Smooth muscle cell (in vitro differentiated cells): ENCODE measurements around the gene BABAM2. TPM values are rescaled to one million over a fixed set of nuclear protein-coding genes. Genes with fewer than 3 reads are reported as not detected.

Source experiments
- DNase-seq: peaks from one replicate; lab custom pipeline; 2025; ENCODE audit not compliant: unreplicated experiment; lab: John Stamatoyannopoulos, UW
- H2AFZ ChIP-seq: fragments of 200-600 bp; sonication (generic); 2 replicates; pipeline ENCODE4 v1.6.0; 2016; ENCODE audit warnings: antibody characterized with exemption, low read depth, mild to moderate bottlenecking
- H3F3A ChIP-seq: fragments of 200-600 bp; sonication (generic); 2 replicates; pipeline ENCODE4 v1.6.0; 2017; ENCODE audit warnings: antibody characterized with exemption, low read depth
- H3K27ac ChIP-seq: fragments of 200-600 bp; sonication (generic); 2 replicates; pipeline ENCODE4 v1.5.1; 2016; ENCODE audit warnings: low read depth, mild to moderate bottlenecking
- H3K27me3 ChIP-seq: fragments of 200-600 bp; sonication (generic); 2 replicates; pipeline ENCODE4 v1.6.1; 2016; ENCODE audit warnings: low read depth, mild to moderate bottlenecking
- H3K36me3 ChIP-seq: fragments of 200-600 bp; sonication (generic); 2 replicates; pipeline ENCODE4 v1.5.1; 2016; ENCODE audit warnings: low read depth
- H3K4me1 ChIP-seq: fragments of 200-600 bp; sonication (generic); 2 replicates; pipeline ENCODE4 v1.5.1; 2016; ENCODE audit warnings: low read depth
- H3K4me2 ChIP-seq: fragments of 200-600 bp; sonication (generic); 2 replicates; pipeline ENCODE4 v1.6.0; 2016; ENCODE audit warnings: mild to moderate bottlenecking
- H3K4me3 ChIP-seq: fragments of 200-600 bp; sonication (generic); 2 replicates; pipeline ENCODE4 v1.5.1; 2016; ENCODE audit warnings: mild to moderate bottlenecking
- H3K79me2 ChIP-seq: fragments of 200-600 bp; sonication (generic); 2 replicates; pipeline ENCODE4 v1.6.0; 2016; ENCODE audit warnings: low read depth, mild to moderate bottlenecking
- H3K9ac ChIP-seq: fragments of 200-600 bp; sonication (generic); 2 replicates; pipeline ENCODE4 v1.6.0; 2016; ENCODE audit warnings: low read depth
- H3K9me3 ChIP-seq: fragments of 200-600 bp; sonication (generic); replicated peaks from 2 replicates; pipeline ENCODE4 v1.5.1; 2016; ENCODE audit warnings: low read depth
- H4K20me1 ChIP-seq: fragments of 200-600 bp; sonication (generic); 2 replicates; pipeline ENCODE4 v1.6.0; 2016; ENCODE audit warnings: low read depth
- CTCF ChIP-seq: fragments of 200-600 bp; sonication (generic); IDR thresholded peaks from 2 replicates; pipeline ENCODE4 v1.5.1; 2017; ENCODE audit warnings: borderline replicate concordance, mild to moderate bottlenecking, antibody characterized with exemption; ENCODE audit not compliant: insufficient read depth, poor library complexity, severe bottlenecking
- WGBS: methylation state at CpG from one replicate; pipeline ENCODE4 v1.1.7; 2016; ENCODE audit warnings: low lambda C conversion rate; 5-methylcytosine and 5-hydroxymethylcytosine counted together
- polyA plus RNA-seq: library from polyadenylated mRNA; unstranded; fragments of >200 nt; fragmentation: Nextera tagmentation; extraction: Ambion mirVana; gene quantifications from 2 replicates; pipeline ENCODE4 v1.2.1, GENCODE V29; 2016
- total RNA-seq: library from RNA; depleted of rRNA; stranded (reverse); fragments of >200 nt; gene quantifications from 2 replicates; pipeline ENCODE4 v1.2.3, GENCODE V29; 2014

BABAM2 gene
- total and polyA plus RNA-seq, 2 experiments from 2014 or later, result 26.5 to 29.1 TPM

GRCh38 chr2:28335666-28336065 is 445.1 kb downstream of the BABAM2 start:
- H3K27ac ChIP-seq, result no peak overlapping the region

GRCh38 chr2:28336264-28336980 is 445.9 kb downstream of the BABAM2 start:
- Histone ChIP-seq H3K4me1 (peaks cover 29% of the 10 kb centered on the region), H3K27ac (peak overlapping the region; percentile 88), H3K9me3 (no peaks in the 10 kb centered on the region), H3K4me3 (no peak overlapping the region), H3K4me2 (no peak overlapping the region), H3K79me2 (no peaks in the 10 kb centered on the region), H3K36me3 (no peaks in the 10 kb centered on the region), H4K20me1 (no peaks in the 10 kb centered on the region), H3K9ac (no peak overlapping the region), H3K27me3 (no peaks in the 10 kb centered on the region), H2AFZ (no peak overlapping the region), H3F3A (peaks cover 23% of the 10 kb centered on the region)
- no peak for TF ChIP-seq CTCF
- WGBS, result 91% methylated on average over 13 of the region's 13 CpGs
- DNase-seq, result no peak

More at GRCh38 chr2:28335666-28336065, 445.1 kb downstream of the BABAM2 start:
- H3K4me1 ChIP-seq, result peaks cover 21% of the 10 kb centered on the region
- no peaks in the 10 kb centered on the region for H3K9me3 ChIP-seq
- H4K20me1 ChIP-seq, result no peaks in the 10 kb centered on the region
- no peak overlapping the region for H3K4me2 ChIP-seq
- no peak overlapping the region for H3K4me3 ChIP-seq
- peaks cover 23% of the 10 kb centered on the region for H3F3A ChIP-seq
- no peaks in the 10 kb centered on the region for H3K27me3 ChIP-seq
- over 99% methylated on average over 6 of the region's 6 CpGs for WGBS
- H3K36me3 ChIP-seq, result no peaks in the 10 kb centered on the region
- H2AFZ ChIP-seq, result no peak overlapping the region
- no peak for DNase-seq
- TF ChIP-seq CTCF, result no peak
- no peak overlapping the region for H3K9ac ChIP-seq
- no peaks in the 10 kb centered on the region for H3K79me2 ChIP-seq

GRCh38 chr2:28336982-28337627 is 446.6 kb downstream of the BABAM2 start:
- no peak for TF ChIP-seq CTCF
- Histone ChIP-seq H3K4me3 (no peak overlapping the region), H3K27me3 (no peaks in the 10 kb centered on the region), H2AFZ (no peak overlapping the region), H4K20me1 (no peaks in the 10 kb centered on the region), H3K4me1 (peaks cover 29% of the 10 kb centered on the region), H3K27ac (peak overlapping the region; percentile 88), H3F3A (peaks cover 23% of the 10 kb centered on the region), H3K4me2 (no peak overlapping the region), H3K36me3 (no peaks in the 10 kb centered on the region), H3K9me3 (no peaks in the 10 kb centered on the region), H3K79me2 (no peaks in the 10 kb centered on the region), H3K9ac (peak overlapping the region; percentile 29)
- WGBS, result 95% methylated on average over 16 of the region's 16 CpGs
- no peak for DNase-seq
